Measurements from ENCODE around the gene HNRNPH1. TPM values are rescaled to one million over a fixed set of nuclear protein-coding genes. Genes with fewer than 3 reads are reported as not detected.

HNRNPH1 gene
- total and polyA plus RNA-seq, 2 of the 13 experiments (the other 11 are each of a cell fraction or from before 2014, with no cell fraction given), result 382 to 1,064 TPM

- peak; percentile 72 for TF ChIP-seq HDAC1 (CRISPR knock-in tag; IDR thresholded peaks at IDR 0.05)
- peak; percentile 43 for TF ChIP-seq IKZF4 (CRISPR knock-in tag; IDR thresholded peaks at IDR 0.05; ENCODE audit: borderline replicate concordance, low read depth, not compliant biosample characterization)
- TF ChIP-seq ZNF713 (CRISPR knock-in tag; IDR thresholded peaks at IDR 0.05), result peak; percentile 27; the same call in 1 of the 2 replicates
- TF ChIP-seq, protein P1, sequence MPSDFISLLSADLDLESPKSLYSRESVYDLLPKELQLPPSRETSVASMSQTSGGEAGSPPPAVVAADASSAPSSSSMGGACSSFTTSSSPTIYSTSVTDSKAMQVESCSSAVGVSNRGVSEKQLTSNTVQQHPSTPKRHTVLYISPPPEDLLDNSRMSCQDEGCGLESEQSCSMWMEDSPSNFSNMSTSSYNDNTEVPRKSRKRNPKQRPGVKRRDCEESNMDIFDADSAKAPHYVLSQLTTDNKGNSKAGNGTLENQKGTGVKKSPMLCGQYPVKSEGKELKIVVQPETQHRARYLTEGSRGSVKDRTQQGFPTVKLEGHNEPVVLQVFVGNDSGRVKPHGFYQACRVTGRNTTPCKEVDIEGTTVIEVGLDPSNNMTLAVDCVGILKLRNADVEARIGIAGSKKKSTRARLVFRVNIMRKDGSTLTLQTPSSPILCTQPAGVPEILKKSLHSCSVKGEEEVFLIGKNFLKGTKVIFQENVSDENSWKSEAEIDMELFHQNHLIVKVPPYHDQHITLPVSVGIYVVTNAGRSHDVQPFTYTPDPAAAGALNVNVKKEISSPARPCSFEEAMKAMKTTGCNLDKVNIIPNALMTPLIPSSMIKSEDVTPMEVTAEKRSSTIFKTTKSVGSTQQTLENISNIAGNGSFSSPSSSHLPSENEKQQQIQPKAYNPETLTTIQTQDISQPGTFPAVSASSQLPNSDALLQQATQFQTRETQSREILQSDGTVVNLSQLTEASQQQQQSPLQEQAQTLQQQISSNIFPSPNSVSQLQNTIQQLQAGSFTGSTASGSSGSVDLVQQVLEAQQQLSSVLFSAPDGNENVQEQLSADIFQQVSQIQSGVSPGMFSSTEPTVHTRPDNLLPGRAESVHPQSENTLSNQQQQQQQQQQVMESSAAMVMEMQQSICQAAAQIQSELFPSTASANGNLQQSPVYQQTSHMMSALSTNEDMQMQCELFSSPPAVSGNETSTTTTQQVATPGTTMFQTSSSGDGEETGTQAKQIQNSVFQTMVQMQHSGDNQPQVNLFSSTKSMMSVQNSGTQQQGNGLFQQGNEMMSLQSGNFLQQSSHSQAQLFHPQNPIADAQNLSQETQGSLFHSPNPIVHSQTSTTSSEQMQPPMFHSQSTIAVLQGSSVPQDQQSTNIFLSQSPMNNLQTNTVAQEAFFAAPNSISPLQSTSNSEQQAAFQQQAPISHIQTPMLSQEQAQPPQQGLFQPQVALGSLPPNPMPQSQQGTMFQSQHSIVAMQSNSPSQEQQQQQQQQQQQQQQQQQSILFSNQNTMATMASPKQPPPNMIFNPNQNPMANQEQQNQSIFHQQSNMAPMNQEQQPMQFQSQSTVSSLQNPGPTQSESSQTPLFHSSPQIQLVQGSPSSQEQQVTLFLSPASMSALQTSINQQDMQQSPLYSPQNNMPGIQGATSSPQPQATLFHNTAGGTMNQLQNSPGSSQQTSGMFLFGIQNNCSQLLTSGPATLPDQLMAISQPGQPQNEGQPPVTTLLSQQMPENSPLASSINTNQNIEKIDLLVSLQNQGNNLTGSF (CRISPR knock-in tag; IDR thresholded peaks at IDR 0.05), result peak; percentile 69; the same call in 1 of the 2 replicates
- TF ChIP-seq KDM6A (CRISPR knock-in tag; IDR thresholded peaks at IDR 0.05; ENCODE audit: low read depth), result no peak
- no peak for TF ChIP-seq TCF7 (IDR thresholded peaks at IDR 0.05; ENCODE audit: low read depth)
- 0 out of 2 replicates have a peak, but pooled peaks have one; percentile 22 for TF ChIP-seq CHCHD3 (CRISPR knock-in tag; IDR thresholded peaks at IDR 0.05)
- no peak for TF ChIP-seq ZNF44 (CRISPR knock-in tag; IDR thresholded peaks at IDR 0.05)
- TF ChIP-seq ZNF253 (CRISPR knock-in tag; IDR thresholded peaks at IDR 0.05; ENCODE audit: borderline replicate concordance), result no peak
- TF ChIP-seq HDAC2 (CRISPR knock-in tag; IDR thresholded peaks at IDR 0.05), result peak; percentile 6; the same call in 1 of the 2 replicates
- no peak; the same call in 1 of the 2 replicates for TF ChIP-seq PRDM15 (CRISPR knock-in tag; IDR thresholded peaks at IDR 0.05)
- TF ChIP-seq ZNF558 (CRISPR knock-in tag; IDR thresholded peaks at IDR 0.05; ENCODE audit: borderline replicate concordance), result peak; percentile 83; the same call in 1 of the 2 replicates
- peak; percentile 87 for TF ChIP-seq ZNF510 (CRISPR knock-in tag; IDR thresholded peaks at IDR 0.05; ENCODE audit: low read depth)
- no peak for TF ChIP-seq ZNF24 (IDR thresholded peaks at IDR 0.05)
- TF ChIP-seq MTF2 (CRISPR knock-in tag; IDR thresholded peaks at IDR 0.05; ENCODE audit: borderline replicate concordance), result peak; percentile 25; the same call in 1 of the 2 replicates
- no peak for TF ChIP-seq ZNF775 (CRISPR knock-in tag; IDR thresholded peaks at IDR 0.05; ENCODE audit: borderline replicate concordance)
- TF ChIP-seq, protein P2, sequence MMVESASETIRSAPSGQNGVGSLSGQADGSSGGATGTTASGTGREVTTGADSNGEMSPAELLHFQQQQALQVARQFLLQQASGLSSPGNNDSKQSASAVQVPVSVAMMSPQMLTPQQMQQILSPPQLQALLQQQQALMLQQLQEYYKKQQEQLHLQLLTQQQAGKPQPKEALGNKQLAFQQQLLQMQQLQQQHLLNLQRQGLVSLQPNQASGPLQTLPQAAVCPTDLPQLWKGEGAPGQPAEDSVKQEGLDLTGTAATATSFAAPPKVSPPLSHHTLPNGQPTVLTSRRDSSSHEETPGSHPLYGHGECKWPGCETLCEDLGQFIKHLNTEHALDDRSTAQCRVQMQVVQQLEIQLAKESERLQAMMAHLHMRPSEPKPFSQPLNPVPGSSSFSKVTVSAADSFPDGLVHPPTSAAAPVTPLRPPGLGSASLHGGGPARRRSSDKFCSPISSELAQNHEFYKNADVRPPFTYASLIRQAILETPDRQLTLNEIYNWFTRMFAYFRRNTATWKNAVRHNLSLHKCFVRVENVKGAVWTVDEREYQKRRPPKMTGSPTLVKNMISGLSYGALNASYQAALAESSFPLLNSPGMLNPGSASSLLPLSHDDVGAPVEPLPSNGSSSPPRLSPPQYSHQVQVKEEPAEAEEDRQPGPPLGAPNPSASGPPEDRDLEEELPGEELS (CRISPR knock-in tag; IDR thresholded peaks at IDR 0.05), result no peak
- TF ChIP-seq HNF4A (CRISPR knock-in tag; IDR thresholded peaks at IDR 0.05), result no peak
These were observed at the start of gene HNRNPH1 (continued) for GRCh38 chr5:179623003-179623905.

All from HepG2 (cell line).